ENCODE data around the gene SULT2B1. TPM values are rescaled to one million over a fixed set of nuclear protein-coding genes. Genes with fewer than 3 reads are reported as not detected.
"Not testable (repeated sequence)": the region's sequence is repeated elsewhere in the genome, so short reads cannot be mapped to it uniquely, and the experiment has no call there.

SULT2B1 gene
- total RNA-seq = not detected in 2 replicates
- 0.15 TPM for polyA plus RNA-seq (2012)

GRCh38 chr19:48551437-48552302, at the start of gene SULT2B1:
SULT2B1 (plus strand) TSS chr19:48552172; CDS start chr19:48552253, 81 bp downstream.
- no peak for DNase-seq (ENCODE audit: low read depth)

- DNase-seq (ENCODE audit: low read depth) = no peak
These were observed 49.5 kb upstream of the SULT2B1 start for GRCh38 chr19:48502350-48503018.

- DNase-seq (ENCODE audit: low read depth) = peak; percentile 31
These were observed 45.7 kb upstream of the SULT2B1 start for GRCh38 chr19:48506138-48506733.

- DNase-seq (ENCODE audit: low read depth) = no peak
These were observed 44.0 kb upstream of the SULT2B1 start for GRCh38 chr19:48507911-48508439.

- no peak for DNase-seq (ENCODE audit: low read depth)
These were observed 43.1 kb upstream of the SULT2B1 start for GRCh38 chr19:48508729-48509411.

GRCh38 chr19:48509467-48510194, 42.3 kb upstream of the SULT2B1 start:
- peak; percentile 12 for DNase-seq (ENCODE audit: low read depth)

- peak; percentile 57 for DNase-seq (ENCODE audit: low read depth)
These were observed 41.3 kb upstream of the SULT2B1 start for GRCh38 chr19:48510421-48511268.

GRCh38 chr19:48511321-48511731, 40.6 kb upstream of the SULT2B1 start:
- DNase-seq (ENCODE audit: low read depth) = no peak

- peak; percentile 12 for DNase-seq (ENCODE audit: low read depth)
These were observed 40.0 kb upstream of the SULT2B1 start, which contains the start of gene LMTK3 for GRCh38 chr19:48511800-48512503. LMTK3 (minus strand) TSS chr19:48511835; CDS start chr19:48511576, 259 bp downstream.

- no peak for DNase-seq (ENCODE audit: low read depth)
These were observed 39.3 kb upstream of the SULT2B1 start for GRCh38 chr19:48512504-48513288.

GRCh38 chr19:48513289-48514122, 38.5 kb upstream of the SULT2B1 start:
- DNase-seq (ENCODE audit: low read depth) = peak; percentile 57

GRCh38 chr19:48514123-48514458, 37.9 kb upstream of the SULT2B1 start:
- DNase-seq (ENCODE audit: low read depth) = no peak

- DNase-seq (ENCODE audit: low read depth) = no peak
These were observed 35.4 kb upstream of the SULT2B1 start for GRCh38 chr19:48516536-48516935.

- no peak for DNase-seq (ENCODE audit: low read depth)
These were observed 33.8 kb upstream of the SULT2B1 start for GRCh38 chr19:48518207-48518606.

GRCh38 chr19:48519426-48519825, 32.5 kb upstream of the SULT2B1 start:
- DNase-seq (ENCODE audit: low read depth) = not testable (repeated sequence)

GRCh38 chr19:48520134-48520533, 31.8 kb upstream of the SULT2B1 start:
- DNase-seq (ENCODE audit: low read depth) = no peak

- DNase-seq (ENCODE audit: low read depth) = no peak
These were observed 27.8 kb upstream of the SULT2B1 start for GRCh38 chr19:48524221-48524620.
